GM19240 (cell line): Measurements from ENCODE around the gene LANCL1.
"Not testable (repeated sequence)": the region's sequence is repeated elsewhere in the genome, so short reads cannot be mapped to it uniquely, and the experiment has no call there.

Experiments
- DNase-seq: peaks from one replicate; pipeline ENCODE4 v3.0.0; 2011; ENCODE audit warnings: low spot score; ENCODE audit not compliant: insufficient read length

The LANCL1 gene

GRCh38 chr2:210459407-210459806 lies 17.2 kb downstream of the LANCL1 start:
- no peak for DNase-seq

DNA sequence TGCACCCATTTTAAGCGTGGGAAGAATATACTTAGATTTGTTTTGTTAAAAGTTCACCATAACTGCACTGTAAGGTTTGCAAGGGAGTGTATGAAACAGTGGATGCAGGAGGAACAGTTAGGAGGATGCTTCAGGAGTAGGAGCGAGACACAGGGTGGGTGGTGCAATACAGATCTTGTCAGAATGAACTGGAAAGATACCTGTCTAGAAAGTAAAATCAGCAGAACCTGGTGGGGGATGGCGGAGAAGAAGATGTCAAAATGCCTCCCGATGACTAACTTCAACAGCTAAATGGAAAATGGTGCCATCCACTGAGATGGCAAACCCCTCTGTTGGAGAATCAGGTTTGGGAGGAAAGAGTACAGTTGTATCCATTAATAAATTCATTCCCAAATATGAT lies 18.2 kb downstream of the LANCL1 start:
- no peak for DNase-seq

DNA sequence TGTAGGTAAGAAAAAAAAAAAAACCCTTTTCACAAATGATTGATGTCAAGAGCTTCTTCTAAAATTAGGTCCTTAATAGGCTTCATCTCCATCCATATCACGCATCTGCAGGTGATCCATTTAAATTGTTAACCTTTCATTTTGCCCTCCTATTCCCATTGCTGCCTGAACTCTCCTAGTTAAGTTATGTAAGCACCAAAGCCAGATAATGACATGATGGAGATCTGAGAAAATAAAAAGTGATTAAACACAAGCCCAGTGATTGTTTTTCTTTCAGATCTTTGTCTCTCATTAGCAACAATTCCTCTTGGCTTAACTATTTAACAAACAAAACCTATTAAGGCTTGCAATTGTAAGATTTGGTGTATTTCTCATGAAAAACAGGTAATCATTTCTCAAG lies 20.0 kb downstream of the LANCL1 start:
- no peak for DNase-seq

- no peak for DNase-seq
Measured at GRCh38 chr2:210454336-210454735, 22.2 kb downstream of the LANCL1 start.

DNA sequence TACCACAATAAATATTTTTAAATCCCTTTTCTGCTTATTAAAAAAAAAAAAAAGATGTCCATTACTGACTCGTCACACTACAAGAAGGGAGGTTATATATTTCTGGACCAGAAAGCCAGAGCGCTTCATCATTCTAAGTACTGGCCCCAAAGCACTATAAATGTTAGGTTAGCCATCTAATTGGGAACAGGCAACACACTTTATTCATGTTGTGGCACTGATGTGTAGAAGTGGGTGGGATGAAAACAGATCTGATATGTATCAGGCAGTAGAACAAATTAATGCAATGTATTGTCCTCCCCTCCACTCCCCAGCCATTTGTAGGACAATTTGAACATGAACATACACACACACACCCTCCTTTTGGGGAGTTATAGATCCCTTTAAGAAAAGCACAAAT lies 24.4 kb downstream of the LANCL1 start:
- DNase-seq, result no peak

DNA sequence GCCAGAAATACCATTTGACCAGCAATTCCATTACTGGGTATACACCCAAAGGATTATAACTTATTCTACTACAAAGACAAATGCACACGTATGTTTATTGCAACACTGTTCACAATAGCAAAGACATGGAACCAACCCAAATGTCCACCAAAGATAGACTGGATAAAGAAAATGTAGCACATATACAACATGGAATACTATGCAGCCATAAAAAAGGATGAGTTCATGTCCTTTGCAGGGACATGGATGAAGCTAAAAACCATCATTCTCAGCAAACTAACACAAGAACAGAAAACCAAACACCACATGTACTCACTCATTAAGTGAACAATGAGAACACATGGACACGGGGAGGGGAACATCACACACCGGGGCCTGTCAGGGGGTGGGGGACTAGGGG lies 25.6 kb downstream of the LANCL1 start:
- not testable (repeated sequence) for DNase-seq

- DNase-seq, result no peak
Measured at GRCh38 chr2:210445732-210446131, 30.8 kb downstream of the LANCL1 start.

DNA sequence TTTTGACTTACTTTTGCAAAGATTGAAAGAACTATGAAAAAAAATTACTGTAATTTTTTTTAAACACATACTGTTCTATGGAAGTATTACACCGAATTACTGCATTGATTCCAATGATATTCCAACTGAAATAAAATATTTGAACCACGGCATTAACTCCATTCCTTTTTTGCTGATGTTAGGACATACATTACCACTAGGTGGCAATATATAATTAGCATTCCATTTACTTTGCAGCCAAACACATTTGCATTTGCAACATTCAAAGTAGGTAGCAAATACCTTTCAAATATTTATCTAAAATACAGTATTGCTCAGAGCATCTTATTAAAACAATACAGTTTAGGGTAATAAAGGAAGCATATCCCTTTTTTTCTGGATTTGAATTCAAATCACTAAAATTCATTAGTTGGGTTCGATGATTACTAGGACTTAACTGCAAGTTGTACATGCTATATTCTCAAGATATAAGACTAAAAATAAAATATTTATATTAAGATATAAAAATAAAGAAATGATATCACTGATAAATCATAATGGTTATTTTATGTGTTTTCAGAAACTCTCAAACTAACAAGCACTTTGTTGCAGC lies 31.3 kb downstream of the LANCL1 start:
- DNase-seq, result no peak

GRCh38 chr2:210443527-210443926 lies 33.0 kb downstream of the LANCL1 start:
- no peak for DNase-seq

DNA sequence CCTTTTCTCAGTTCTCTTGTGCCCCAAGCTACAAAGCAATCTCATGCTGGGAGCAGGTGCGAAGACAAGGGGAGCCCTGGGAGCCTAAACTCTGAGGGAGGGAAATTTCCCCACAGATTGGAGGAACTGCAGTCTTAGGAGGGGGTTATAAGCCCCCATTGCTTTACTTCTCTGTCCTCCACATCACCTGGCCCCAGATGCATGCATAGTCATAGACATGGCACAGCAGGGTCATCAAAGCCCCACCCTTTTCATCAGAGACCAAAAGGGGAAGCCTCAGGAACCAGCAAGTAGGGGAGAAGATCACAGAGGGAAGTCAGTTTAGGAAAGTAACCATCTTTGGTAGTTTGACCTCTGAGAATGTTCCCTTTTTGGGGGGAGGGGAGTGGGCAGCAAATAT lies 33.7 kb downstream of the LANCL1 start:
- DNase-seq, result no peak

DNA sequence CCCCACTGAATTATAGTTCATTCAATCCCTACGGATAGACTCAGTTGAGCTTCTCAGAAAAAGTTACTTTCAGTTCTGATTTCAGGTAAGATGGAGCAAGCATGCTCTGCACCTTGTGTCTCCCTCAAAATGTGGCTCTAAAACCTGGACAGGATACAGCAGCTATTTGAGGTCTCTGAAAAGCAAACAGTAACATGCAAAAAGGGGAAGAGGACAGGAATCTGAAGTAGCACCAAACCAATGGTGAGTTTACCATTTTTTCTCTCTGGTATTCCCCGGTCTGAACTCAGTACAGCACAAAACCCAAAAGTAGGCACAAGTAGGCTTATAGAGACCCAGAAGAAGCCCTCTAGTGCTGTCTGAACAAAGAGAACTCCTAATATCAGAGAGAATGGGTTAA lies 34.1 kb downstream of the LANCL1 start:
- DNase-seq, result no peak

GRCh38 chr2:210440206-210440605 lies 36.4 kb downstream of the LANCL1 start:
- DNase-seq, result no peak

DNA sequence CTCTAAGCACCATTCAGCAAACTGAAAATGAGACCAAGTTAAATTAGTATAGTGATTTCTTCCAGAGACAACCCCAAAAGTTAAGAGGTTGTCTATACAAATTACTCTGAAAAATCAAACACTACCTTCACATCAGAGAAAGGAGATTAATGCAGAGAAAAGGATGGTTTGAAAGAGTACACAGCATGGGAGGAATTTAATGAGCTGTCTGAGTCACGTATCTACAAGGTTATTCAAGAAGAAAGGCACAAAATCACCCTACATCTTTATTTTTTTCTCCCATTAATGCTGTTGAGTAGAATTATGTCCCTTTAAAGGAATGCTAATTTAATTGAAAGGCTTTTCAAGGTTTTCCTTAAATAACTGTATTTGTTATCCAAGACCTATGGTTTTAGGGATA lies 41.1 kb downstream of the LANCL1 start:
- no peak for DNase-seq

DNA sequence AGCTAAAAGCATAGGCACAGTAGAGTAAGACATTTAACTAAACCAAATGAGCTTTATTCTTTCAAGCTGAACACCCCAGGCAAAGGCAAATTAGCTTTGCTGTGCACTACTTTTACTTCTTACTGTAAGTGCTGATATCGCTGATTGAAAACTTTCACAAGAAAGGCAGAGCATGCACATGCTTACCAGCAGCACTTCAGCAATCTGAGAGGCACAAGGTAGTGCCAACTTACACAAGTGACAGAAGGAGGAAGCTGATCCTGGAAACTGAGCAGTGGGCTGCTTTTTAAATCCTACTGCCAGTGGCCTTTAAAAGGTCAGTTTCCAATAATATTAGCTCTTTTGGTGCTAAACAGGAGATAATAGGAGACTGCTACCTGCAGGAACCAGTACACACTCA lies 43.9 kb downstream of the LANCL1 start:
- DNase-seq, result no peak

- DNase-seq, result no peak
Measured at GRCh38 chr2:210429403-210430137, 47.0 kb downstream of the LANCL1 start.

- no peak for DNase-seq
Measured at GRCh38 chr2:210428393-210429179, 48.0 kb downstream of the LANCL1 start.

- DNase-seq, result not testable (repeated sequence)
Measured at GRCh38 chr2:210427309-210427708, 49.2 kb downstream of the LANCL1 start.

- no peak for DNase-seq
Measured at GRCh38 chr2:210422366-210422765, 54.2 kb downstream of the LANCL1 start.

- no peak for DNase-seq
Measured at GRCh38 chr2:210421916-210422315, 54.6 kb downstream of the LANCL1 start.

- no peak for DNase-seq
Measured at GRCh38 chr2:210412660-210413059, 63.9 kb downstream of the LANCL1 start.

DNA sequence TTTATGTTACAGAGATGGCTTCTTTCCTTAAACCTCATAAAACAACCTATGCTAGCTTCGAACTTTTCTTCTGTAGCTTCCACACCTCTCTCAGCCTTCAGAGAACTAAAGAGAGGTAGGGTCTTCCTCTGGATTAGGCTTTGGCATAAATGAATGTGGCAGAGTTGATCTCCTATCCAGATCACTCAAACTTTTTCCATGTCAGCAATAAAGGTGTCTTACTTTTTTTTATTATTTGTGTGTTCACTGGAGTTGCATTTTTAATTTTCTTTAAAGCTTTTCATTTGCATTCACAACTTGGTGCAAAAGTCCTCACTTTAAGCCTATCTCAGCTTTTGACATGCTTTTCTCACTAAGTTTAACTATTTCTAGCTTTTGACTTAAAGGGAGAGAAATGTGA lies 66.0 kb downstream of the LANCL1 start:
- DNase-seq, result no peak

DNA sequence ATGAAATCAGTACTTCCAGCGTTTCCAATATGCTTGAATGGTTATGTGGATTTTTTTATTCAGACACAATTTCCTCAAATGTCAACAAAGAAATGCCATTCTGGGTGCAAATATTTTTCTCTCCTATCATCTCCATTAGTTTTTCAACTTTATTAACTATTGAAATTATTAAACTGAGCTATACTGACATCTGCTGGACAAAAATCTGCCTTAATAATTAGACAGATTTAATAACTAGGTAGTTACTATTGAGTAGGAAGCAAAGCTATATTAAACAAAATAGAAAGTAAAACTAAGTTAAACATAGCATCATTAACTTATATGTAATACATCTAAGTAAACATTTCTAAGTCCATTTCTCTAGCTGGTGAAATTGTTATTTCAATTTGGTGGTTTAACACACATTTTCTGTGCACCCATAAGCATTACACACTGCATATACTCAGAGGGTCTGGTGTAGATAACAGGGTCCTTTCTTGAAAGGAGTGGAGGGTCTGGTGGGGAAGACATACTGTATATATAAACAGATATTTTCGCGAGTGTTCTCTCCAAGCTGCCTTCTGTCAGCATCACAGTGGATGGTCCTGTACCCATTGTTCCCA lies 77.0 kb downstream of the LANCL1 start:
- DNase-seq, result no peak
